Frontal cortex (tissue), 4 donors: Measurements from ENCODE around the gene CAPG. TPM values are rescaled to one million over a fixed set of nuclear protein-coding genes. Genes with fewer than 3 reads are reported as not detected.

Experiments used
- DNase-seq, 2 donors: peaks; one replicate each; pipeline ENCODE4 v3.0.0; 2012; ENCODE audit warnings: low spot score in 2 of 2
- FAIRE-seq: peaks from 2 replicates; lab custom pipeline; 2012; peaks lifted over from hg19 to GRCh38; lab: Jason Lieb, UNC
- total RNA-seq: library from RNA; depleted of rRNA; stranded (reverse); fragments of >200 nt; gene quantifications from one replicate; pipeline ENCODE4 v1.2.3, GENCODE V29; 2014
- donor health status: control.
- donor health status: control.
- donor health status: control.

CAPG gene, protein sequence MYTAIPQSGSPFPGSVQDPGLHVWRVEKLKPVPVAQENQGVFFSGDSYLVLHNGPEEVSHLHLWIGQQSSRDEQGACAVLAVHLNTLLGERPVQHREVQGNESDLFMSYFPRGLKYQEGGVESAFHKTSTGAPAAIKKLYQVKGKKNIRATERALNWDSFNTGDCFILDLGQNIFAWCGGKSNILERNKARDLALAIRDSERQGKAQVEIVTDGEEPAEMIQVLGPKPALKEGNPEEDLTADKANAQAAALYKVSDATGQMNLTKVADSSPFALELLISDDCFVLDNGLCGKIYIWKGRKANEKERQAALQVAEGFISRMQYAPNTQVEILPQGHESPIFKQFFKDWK
- 9.0 TPM for total RNA-seq

DNA sequence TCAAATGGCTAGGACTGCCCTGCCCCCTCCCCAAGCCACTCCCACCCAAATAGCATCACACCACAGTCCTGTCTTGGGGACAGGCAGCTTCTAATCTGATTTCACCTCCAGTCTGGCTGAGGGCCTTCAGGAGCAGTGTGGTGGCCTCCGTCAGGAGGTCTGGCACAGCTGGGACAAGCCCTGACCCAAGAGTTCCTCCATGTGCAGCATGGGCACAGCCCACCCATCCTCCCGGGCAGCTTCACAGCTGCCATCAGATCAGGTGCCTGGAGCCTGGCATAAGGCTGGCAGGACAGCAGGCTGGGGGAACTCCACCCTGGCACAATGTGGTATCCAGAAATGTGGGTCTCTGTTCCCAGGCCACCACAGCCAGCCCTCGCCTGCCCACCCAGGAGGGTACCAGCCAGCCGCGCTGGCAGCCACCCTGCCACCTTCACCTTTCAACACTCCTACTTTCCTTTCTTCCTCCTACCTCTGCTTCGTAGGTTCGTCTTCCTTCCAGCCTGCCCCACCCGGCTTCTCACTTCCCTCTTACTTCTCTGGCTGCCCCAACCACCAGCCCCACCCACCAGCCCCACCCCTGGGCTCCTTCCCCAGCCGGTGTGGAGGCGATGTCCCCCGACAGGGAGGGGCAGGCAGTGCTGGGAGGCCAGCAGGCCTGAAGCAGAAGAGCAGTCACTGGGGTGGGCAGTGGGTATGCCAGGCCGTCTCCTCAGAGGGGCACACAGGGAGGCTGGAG, at the start of gene CAPG:
TSS of gene CAPG (minus strand) at position 522 of the 739 bp plus-strand sequence. CDS start 8,221 bp downstream, outside the sequence.
- DNase-seq (no peak), FAIRE-seq (no peak)

DNA sequence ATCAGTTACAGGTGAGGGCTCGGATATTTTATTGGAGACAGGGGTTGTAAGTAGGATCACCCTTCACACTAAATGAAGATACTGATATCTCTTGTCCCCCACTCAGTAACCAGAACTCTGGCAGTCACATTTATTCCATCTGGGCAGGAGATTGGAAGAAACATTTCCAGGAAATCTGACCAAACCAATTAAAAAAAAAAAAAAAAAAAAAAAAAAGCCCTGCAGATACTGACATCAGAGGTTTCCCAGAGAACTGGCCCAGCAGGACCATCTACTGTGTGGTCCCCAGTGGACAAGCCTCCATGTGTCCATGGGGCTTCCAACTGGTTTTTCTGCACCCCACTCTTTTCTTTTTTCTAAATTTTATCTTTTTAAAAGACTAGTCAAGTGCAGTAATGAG, 49.6 kb upstream of the CAPG start:
- no peak for FAIRE-seq
- DNase-seq = no peak

DNA sequence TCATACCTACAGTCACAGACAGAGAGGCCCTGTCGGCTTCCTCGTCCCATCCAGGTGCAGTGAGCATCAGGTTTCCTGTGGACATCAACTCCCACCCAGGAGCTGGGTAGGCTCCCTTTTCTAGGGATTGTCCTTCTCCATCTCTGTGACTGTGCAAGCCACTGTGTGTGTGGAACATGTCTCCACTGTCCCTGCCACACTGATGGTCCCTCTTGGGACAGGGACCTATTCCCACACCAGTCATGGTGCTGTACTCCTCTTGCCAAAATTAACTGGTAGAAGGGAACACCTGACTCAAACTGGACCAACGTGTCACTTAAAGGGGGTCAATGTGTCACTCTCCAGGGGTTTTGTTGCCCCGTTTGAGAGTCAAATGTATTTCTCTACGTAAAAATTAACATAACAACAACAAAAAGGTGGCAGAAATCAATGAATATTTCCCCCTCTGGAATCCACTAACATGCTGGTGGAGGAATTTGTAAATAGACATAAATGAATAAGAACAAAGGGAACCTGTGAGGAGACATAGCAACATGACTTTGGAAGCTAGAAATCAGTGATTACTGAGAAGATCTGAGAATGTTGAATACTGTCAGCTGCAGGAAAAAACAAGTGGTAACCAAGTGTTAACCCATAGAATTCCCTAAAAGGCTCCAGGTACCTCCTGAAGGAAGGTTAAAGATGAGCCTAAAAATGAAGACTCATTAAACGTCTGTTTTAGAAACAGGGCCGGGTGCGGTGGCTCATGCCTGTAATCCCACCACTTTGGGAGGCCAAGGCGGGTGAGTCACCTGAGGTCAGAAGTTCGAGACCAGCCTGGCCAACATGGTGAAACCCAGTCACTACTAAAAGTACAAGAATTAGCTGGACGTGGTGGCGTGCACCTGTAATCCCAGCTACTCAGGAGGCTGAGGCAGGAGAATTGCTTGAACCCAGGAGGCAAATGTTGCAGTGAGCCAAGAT, 48.7 kb upstream of the CAPG start:
- FAIRE-seq (no peak), DNase-seq (no peak)

DNA sequence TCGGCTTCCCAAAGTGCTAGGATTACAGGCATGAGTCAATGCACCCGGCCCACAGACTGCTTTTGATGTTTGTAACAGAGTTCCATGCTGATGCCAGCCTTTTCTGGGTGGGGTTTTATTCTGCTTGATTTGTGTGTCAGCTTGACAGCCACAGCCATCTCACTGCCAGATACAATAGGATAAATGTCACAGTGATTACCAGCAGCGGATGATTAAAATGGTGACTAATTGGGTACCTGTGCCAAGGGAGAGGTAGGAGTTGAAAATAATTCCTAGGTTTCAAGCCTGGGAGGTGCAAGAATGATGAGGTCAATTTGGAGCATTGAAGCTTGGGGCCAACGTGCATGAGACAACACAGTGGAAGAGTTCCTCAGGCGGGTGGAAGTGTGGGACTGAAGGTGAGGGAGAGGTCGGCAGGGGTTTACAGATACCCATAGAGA, 47.7 kb upstream of the CAPG start:
- FAIRE-seq = no peak
- DNase-seq = no peak

DNA sequence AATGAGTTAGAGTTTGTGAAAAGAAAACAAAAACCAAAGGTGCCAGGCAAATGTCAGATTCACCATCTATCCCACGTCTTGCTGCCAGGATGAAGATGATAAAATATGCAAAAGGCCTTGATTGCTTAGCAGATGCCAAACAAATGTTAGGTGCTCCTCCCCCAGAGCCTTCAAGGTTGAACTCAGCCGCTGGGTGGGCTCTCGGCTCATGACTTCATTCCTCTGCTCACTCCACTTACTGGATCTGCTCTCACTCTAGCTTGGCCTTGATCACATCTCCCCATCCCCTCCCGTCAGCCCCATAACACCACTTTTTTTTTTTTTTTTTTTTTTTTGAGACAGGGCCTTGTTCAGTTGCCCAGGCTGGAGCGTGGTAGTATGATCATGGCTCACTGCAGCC, 46.9 kb upstream of the CAPG start:
- no peak for DNase-seq
- no peak for FAIRE-seq

DNA sequence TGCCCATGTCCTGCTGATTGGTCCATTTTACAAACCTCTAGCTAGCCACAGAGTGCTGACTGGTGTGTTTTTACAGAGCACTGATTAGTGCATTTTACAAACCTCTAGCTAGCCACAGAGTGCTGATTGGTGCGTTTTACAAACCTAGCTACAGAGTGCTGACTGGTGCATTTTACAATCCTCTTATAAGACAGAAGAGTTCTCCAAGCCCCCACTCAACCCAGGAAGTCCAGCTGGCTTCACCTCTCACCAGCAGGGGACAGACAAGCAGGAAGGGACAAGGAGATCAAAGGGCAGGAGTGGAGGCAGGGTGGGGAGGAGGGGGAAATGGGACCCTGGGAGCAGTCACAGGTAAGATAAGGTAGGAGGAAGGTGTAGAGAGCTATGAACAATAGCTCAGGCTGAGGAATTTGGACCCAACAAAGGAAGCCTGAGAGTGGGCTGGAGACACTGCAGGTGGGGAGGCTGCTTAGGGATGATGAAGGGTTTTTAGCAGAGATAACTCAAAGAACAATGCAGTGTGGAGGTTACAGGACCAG, 45.5 kb upstream of the CAPG start:
- DNase-seq (no peak), FAIRE-seq (no peak)

DNA sequence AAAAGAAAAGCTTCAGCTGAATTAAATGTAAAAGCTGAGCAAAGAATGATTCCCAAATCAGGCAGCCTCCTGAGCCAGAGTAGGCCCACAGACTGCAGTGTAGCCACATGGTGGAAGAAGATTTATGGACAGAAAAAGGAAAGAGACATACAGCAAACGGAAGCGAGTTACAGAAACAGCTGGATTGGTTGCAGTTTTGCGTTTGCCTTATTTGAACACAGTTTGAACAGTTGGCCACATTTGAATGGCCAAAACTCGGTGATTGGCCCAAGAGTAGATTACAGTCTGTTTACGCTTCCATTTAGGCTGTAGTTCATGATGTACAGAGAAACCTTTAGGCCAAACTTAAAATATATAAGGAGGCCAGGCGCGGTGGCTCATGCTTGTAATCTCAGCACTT, 43.4 kb upstream of the CAPG start:
- no peak for FAIRE-seq
- DNase-seq = no peak

DNA sequence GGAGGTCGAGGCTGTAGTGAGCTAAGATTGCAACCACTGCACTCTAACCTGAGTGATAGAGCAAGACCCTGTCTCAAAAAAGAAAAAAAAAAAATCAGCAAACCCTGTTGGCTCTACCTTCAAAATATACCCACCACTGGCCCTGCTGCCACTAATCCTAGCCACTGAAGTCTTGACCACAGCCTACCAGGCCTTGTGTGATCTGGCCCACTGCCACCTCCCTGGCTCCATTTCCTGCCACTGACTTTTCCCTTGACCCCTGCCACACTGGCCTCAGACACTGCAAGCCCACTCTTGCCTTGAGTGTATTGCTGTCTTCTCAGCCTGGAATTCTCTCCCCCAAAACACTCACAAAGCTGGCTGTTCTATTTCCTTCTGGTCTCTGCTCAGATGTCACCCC, 42.1 kb upstream of the CAPG start:
- DNase-seq (no peak), FAIRE-seq (no peak)

DNA sequence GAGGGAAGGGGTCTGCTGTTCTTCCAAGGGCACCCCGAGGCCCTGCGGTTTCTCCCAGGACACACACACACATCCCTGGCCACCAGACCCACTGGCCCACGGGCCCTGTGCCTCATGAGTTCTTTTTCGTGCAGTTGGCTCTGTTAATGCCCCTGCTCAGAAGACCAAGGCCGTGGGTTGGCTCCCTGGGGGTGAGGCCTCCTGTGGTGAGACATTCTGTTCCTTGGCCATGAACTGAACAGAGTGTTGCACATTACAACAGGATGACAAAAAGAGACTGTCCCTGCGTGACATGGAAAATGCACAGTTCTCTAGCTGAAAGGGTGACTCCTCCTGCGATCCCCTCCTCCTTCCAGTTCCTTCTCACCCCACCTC, 39.0 kb upstream of the CAPG start:
- DNase-seq = no peak

DNA sequence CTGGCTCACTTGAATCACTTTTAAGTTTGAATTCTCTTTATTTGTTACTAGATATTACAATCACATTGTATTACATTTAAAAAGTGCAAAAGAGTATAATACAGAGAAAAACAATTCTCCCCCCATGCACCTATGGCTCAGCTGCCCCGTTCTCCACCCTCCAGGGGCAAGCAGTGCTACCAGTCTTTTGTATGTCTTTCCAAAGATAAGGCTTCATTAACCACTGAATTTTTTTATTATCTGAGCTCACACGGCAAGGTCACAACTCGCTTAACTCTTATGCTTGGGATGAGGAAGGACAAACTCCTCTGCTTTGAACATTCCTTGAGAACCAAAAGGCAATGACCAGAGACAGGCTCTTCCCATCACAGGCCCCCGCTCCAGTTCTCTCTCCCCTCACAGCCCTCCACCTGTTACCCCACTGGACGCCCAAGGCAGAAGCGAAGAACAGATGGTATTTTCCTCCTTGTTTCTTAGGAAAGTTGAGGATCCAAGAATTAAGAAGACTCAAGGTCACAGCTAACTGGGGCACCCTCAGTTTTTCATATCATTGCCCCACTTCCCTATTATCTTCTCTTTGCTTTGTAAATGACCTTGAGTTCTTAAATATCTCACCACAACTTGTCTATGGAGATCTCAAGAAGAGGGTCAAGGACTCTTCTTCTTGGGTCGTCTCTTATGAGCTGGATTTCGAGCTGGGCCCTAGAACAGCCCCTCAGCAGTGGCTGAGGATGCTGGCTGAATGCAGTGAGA, 38.5 kb upstream of the CAPG start:
- no peak for FAIRE-seq
- DNase-seq = no peak

More for the DNA sequence above, 39.0 kb upstream of the CAPG start:
- FAIRE-seq = no peak

DNA sequence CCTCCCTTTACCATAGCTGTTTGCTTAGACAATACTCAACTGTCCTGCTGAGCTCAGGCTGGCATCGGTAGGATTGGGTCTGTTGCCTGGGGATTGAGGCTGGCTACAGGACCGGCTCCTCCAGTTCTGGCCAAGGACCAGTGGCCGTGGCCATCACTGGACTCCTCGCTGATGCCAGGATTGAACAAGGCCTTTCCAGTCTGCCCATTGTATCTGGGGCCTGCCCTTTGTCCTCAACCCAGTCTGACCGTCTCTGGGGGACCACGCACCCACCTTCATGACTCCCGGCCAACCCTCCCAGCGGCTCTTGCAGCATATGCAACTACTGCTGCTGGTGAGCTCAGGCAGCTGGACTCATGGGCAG, 37.0 kb upstream of the CAPG start:
- no peak for FAIRE-seq
- no peak for DNase-seq

DNA sequence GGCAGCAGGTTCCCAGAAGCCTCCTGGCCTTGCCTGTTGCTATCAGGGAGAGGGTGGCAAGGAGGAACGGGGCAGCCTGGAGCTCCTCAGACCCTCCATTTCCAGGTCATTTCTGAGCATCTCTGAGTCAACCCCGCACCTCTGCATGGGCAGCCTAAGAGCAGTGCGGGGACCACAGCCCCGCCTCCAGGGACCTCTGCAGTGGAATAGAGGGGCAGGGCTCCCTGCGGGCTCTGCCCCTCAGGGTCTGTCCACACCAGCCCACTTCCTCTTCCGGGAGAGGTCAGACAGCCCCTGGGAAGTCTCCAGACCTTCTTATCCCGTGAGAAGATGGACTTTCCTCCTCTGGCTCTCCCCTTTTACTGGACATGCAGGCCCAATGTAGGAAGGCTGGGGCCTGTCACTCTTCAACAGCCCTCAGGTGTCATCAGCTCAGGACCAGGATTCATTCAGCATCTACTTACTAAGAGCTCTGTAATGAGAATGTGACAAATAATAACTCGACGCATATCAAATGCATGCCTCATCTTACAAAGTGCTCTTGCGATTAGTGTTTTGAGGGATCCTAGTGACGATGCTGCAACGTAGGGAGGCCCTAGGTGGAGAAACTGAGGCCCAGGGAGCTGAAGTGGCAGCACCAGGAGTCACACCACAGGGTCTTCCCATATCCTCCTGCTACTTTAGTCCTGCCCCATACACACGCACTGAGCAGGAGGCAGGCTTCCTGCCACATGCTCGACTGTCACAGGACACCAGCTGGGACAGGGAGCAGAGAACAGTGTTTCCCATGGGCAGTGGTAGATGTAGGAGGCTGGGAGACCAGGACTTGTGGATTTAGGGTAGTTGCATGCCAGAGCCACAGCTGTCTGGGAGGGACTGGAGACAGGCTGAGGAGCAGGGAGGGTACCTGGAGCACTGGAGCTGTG, 36.4 kb upstream of the CAPG start:
- no peak for FAIRE-seq

DNA sequence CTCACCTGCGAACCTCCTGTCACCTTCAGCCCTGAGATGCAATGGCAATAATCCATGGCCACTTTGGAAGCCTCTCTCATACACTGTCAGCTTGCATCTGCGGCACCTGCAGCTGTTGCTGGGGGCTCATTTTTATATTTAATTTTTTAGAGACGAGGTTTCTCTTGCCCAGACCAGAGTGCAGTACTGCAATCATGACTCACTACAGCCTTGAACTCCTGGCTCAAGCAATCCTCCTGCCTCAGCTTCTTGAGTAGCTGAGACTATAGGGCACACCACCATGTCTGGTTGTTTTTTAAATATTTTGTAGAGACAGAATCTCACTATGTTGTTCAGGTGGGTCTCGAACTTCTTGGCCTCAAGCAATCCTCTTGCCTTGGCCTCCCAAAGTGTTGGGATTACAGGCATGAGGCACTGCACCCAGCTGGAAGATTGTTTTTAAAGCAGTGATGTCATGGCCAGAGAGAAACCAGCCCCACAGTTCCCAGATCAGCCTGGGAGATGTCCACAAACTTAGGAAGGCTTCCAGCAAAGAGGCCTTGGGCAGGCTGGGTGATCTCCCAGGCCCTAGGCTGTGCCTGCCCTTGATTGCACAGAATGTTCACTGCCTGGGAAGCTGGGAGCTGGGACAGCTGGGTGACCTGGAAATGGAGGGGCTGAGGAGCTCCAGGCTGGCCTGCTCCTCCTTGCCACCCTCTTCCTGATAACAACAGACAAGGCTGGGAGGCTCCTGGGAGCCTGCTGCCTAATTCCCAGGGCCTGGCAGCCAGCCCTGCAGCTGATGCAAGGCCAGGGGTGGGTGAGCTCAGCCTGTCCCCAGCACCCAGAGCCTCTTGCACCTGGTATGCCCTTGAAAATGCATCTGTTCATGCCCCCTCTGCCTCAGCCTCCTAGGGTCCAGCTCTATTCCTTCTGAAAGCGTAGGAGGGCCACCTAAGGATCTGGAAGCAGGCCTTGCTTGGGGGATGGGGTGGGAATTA, 35.4 kb upstream of the CAPG start:
- FAIRE-seq (no peak), DNase-seq (no peak)

More for the DNA sequence above, 36.4 kb upstream of the CAPG start:
- DNase-seq = no peak

DNA sequence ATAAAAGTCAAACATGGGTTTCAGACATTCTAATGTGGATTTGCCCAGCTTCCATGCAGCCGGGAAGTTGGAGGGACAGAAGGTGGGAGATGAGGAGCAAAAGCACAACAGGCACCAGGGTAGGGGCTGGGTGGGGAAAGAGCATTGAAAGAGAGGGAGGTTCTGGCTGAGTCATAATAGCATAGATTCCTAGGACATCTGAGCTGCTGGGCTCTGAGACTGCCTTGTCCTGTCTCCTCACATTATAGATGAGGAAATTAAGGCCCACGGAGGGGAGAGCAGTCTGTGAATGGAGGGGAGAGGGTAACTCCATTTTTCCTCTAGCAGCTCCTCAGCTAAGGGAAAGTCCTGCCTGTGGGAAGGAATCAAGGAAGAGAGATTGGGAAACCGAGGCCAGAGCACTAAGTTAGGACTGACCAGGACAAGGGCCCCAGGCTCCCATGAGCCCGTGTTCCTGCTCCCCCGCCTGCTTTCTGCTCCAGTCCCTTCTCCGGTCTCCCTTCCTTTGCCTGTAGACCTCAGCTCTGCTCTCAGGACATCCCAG, 34.5 kb upstream of the CAPG start:
- FAIRE-seq (no peak), DNase-seq (no peak)

DNA sequence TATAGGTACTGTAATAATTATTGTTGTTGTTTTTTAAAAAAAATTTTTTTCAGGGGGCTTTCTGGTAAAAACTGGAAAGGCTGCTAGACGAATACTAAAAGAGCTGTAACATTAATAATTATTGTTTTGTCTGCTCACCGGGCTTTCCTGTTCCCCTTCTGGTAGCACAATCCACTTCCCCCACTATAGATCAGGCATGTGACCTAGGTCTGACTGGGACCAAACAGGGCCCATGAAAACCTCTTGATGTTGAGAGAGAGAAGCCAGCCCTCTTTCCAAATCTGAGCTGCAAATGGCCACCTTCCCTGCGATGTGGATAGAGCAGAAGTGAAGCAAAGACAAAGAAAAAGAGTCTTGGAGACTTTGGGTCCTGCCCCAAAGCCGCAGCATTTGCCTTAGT, 31.7 kb upstream of the CAPG start:
- FAIRE-seq (no peak), DNase-seq (no peak)

DNA sequence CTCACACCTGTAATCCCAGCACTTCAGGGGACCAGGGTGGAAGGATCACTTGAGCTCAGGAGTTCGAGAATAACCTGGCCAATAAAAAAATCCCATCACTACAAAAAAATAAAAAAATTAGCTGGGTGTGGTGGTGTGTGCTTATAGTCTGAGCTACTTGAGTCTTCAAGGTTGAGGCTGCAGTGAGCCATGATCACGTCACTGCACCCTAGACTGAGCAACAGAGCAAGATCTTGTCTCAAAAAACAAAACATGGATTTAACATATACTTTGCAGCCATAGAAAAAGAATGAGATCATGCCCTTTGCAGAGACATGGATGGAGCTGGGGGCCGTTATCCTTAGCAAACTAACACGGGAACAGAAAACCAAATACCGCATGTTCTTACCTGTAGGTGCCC, 30.6 kb upstream of the CAPG start:
- no peak for FAIRE-seq
- DNase-seq = no peak

DNA sequence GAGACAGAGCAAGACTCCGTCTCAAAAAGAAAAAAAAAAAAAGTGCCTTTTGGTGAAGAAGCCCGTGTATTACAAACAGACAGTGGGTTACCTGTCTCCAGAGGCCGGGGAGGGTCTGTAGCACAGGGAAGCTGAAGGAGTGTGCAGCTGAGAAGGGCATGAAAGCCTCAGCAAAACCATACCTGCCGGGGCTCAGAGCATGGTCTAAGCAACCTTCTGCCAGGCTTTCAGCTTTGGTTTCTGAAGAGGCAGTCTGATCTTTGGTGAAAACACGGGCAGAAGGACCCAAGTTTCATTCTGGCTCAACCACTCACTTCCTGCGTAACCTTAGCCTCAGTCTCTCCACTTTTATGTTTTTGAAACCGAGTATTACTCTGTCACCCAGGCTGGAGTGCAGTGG, 29.8 kb upstream of the CAPG start:
- DNase-seq (no peak), FAIRE-seq (no peak)
